ENCODE results near the gene PLA2R1.

Gene PLA2R1

DNA sequence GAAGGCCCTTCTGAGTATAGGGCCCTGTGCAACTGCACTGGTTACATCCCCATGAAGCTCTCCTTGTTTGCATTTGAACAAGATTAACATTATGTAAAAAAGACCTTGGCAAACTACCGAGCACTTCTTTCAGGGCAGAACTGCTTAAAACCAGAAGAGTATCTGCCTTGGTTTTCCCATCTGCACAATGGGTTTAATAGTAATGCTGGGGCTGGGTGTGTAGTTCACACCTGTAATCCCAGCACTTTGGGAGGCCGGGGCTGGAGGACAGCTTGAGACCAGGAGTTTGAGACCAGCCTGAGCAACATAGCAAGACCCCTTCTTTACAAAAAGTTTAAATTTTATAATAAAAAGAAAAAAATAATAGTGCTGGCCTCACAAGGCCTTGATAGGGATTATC lies 8.5 kb downstream of the PLA2R1 start:
- H3K79me2 ChIP-seq (ENCODE audit: low read length): no peaks in the 10 kb centered on the region
- no peak overlapping the region for H3K4me3 ChIP-seq (ENCODE audit: low read length)
- no peaks in the 10 kb centered on the region for H3K4me1 ChIP-seq (ENCODE audit: low read length)
- H3K9ac ChIP-seq (ENCODE audit: low read length): no peak overlapping the region
- H3K27ac ChIP-seq (ENCODE audit: low read length): no peak overlapping the region
- 0 out of 2 replicates have a peak, but pooled peaks cover 8% of the 10 kb centered on the region for H3K27me3 ChIP-seq (ENCODE audit: low read depth, low read length)
- H2AFZ ChIP-seq (ENCODE audit: low read depth, low read length): no peak overlapping the region
- no peak for TF ChIP-seq EZH2phosphoT487 (IDR thresholded peaks at IDR 0.05; ENCODE audit: low read depth)
- no peak for TF ChIP-seq CTCF (IDR thresholded peaks at IDR 0.05; ENCODE audit: low read depth, low read length)
- no peaks in the 10 kb centered on the region for H4K20me1 ChIP-seq (ENCODE audit: insufficient read depth, low read length)
- H3K9me3 ChIP-seq (ENCODE audit: insufficient read depth, low read length): no peaks in the 10 kb centered on the region
- no peaks in the 10 kb centered on the region for H3K36me3 ChIP-seq (replicated peaks; ENCODE audit: low read depth, low read length)
- no peak overlapping the region for H3K4me2 ChIP-seq (ENCODE audit: low read length)

DNA sequence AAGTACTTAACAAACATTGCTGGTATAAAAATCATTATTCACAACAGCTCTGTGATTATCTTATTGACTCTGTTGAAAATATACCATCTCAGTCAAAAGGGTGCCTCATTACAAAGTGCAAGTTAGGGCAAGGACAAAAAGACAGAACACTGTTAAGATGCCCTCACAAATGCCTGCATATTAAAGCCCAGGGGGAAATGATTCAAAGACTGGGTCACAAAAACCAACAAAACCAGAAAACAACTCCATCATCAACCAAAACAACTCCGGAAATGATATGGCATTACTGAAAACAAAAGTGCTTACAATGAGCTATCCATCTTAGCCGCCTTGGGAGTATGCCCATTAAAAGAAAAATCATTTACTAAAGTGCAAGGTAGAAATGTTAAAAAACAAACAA lies 9.9 kb downstream of the PLA2R1 start:
- no peak overlapping the region for H3K4me3 ChIP-seq (ENCODE audit: low read length)
- 0 out of 2 replicates have a peak, but pooled peaks cover 8% of the 10 kb centered on the region for H3K27me3 ChIP-seq (ENCODE audit: low read depth, low read length)
- no peak overlapping the region for H3K4me2 ChIP-seq (ENCODE audit: low read length)
- H2AFZ ChIP-seq (ENCODE audit: low read depth, low read length): no peak overlapping the region
- no peak overlapping the region for H3K27ac ChIP-seq (ENCODE audit: low read length)
- no peaks in the 10 kb centered on the region for H3K79me2 ChIP-seq (ENCODE audit: low read length)
- H4K20me1 ChIP-seq (ENCODE audit: insufficient read depth, low read length): no peaks in the 10 kb centered on the region
- no peak overlapping the region for H3K9ac ChIP-seq (ENCODE audit: low read length)
- H3K36me3 ChIP-seq (replicated peaks; ENCODE audit: low read depth, low read length): no peaks in the 10 kb centered on the region
- H3K9me3 ChIP-seq (ENCODE audit: insufficient read depth, low read length): no peaks in the 10 kb centered on the region
- H3K4me1 ChIP-seq (ENCODE audit: low read length): no peaks in the 10 kb centered on the region
- TF ChIP-seq CTCF (IDR thresholded peaks at IDR 0.05; ENCODE audit: low read depth, low read length): no peak

DNA sequence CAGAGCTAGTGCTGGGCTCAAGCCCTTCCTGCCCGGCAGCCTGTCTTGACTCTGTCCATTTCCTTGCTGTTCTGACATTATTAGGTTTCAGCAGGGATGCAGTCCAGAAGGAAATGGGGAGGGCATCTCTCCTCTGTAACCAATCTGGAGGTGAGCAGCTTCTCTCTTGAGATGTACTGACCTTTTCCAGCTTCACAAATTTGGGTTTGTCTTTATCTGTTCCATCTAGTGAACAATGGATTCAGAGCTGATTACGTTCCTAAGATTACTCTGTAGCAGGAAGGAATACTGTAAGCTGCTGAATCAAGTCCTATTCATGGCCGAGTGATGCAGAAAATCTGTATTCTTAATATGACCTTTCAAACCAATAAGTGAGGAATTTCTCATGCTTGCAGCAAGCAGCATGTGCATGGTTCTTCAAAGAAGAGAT lies 11.0 kb downstream of the PLA2R1 start:
- Histone ChIP-seq H3K27me3 (ENCODE audit: low read depth, low read length) (0 out of 2 replicates have a peak, but pooled peaks cover 8% of the 10 kb centered on the region), H3K9me3 (ENCODE audit: insufficient read depth, low read length) (no peaks in the 10 kb centered on the region), H3K4me3 (ENCODE audit: low read length) (no peak overlapping the region), H3K9ac (ENCODE audit: low read length) (no peak overlapping the region), H3K4me1 (ENCODE audit: low read length) (no peaks in the 10 kb centered on the region), H3K79me2 (ENCODE audit: low read length) (no peaks in the 10 kb centered on the region), H3K27ac (ENCODE audit: low read length) (no peak overlapping the region), H3K36me3 (replicated peaks; ENCODE audit: low read depth, low read length) (no peaks in the 10 kb centered on the region), H4K20me1 (ENCODE audit: insufficient read depth, low read length) (no peaks in the 10 kb centered on the region), H3K4me2 (ENCODE audit: low read length) (no peak overlapping the region), H2AFZ (ENCODE audit: low read depth, low read length) (no peak overlapping the region)
- no peak for TF ChIP-seq EZH2phosphoT487 (IDR thresholded peaks at IDR 0.05; ENCODE audit: low read depth)
- no peak for TF ChIP-seq CTCF (IDR thresholded peaks at IDR 0.05; ENCODE audit: low read depth, low read length)

- Histone ChIP-seq H3K79me2 (ENCODE audit: low read length) (no peaks in the 10 kb centered on the region), H3K4me2 (ENCODE audit: low read length) (no peak overlapping the region), H3K27ac (ENCODE audit: low read length) (no peak overlapping the region), H3K4me3 (ENCODE audit: low read length) (no peak overlapping the region), H3K4me1 (ENCODE audit: low read length) (no peaks in the 10 kb centered on the region), H3K9ac (ENCODE audit: low read length) (no peak overlapping the region), H4K20me1 (ENCODE audit: insufficient read depth, low read length) (no peaks in the 10 kb centered on the region), H3K9me3 (ENCODE audit: insufficient read depth, low read length) (no peaks in the 10 kb centered on the region), H2AFZ (ENCODE audit: low read depth, low read length) (no peak overlapping the region), H3K27me3 (ENCODE audit: low read depth, low read length) (0 out of 2 replicates have a peak, but pooled peaks cover 5% of the 10 kb centered on the region), H3K36me3 (replicated peaks; ENCODE audit: low read depth, low read length) (no peaks in the 10 kb centered on the region)
- no peak for TF ChIP-seq CTCF (IDR thresholded peaks at IDR 0.05; ENCODE audit: low read depth, low read length)
- no peak for TF ChIP-seq EZH2phosphoT487 (IDR thresholded peaks at IDR 0.05; ENCODE audit: low read depth)
These were observed 12.3 kb downstream of the PLA2R1 start for GRCh38 chr2:160050147-160050546.

All from OCI-LY3 (cell line).